DMS 273 treated with DMSO at 0.1 percent for 48 hours (cell line): ENCODE measurements around the gene WDR83.
"Not testable (repeated sequence)": the region's sequence is repeated elsewhere in the genome, so short reads cannot be mapped to it uniquely, and the experiment has no call there.

Source experiments
- DNase-seq: peaks from one replicate; lab custom pipeline; 2025; lab: John Stamatoyannopoulos, UW

The WDR83 gene

DNA sequence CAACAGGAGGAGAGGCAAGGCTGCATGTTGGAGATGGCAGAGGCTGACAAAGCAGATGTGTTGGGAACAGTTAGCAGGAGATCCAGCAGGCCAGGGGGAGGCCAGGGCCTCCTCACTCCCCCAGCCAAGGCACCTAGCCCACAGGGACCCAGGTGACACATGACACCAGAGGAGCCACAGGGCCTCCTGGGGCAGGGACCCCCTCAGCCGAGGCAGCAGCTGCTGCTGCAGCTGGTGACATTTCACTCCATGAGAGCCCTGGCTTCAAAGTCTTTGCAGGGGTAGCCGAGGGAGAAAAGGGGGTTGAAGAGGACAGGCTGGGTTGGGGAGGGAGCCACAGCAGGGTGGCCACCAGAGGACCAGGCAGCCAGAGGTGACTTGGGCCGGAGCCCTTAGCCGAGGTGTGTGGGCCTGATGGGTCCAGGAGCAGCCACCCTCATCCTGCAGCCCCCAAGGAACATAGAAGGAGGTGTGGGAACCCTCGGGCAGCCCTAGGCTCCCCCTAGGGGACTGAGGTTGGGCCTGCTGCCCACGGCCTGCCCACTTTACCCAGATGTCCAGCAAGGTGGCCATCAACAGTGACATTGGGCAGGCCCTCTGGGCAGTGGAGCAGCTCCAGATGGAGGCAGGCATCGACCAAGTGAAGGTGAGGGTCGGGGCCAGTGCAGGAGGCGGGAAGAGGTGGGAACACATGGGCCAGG, 21.0 kb downstream of the WDR83 start, which contains the start of gene GNG14:
Gene GNG14 (plus strand): TSS at position 503 of the 701 bp plus-strand sequence. CDS start 51 bp downstream, at position 554.
- DNase-seq, result no peak

DNA sequence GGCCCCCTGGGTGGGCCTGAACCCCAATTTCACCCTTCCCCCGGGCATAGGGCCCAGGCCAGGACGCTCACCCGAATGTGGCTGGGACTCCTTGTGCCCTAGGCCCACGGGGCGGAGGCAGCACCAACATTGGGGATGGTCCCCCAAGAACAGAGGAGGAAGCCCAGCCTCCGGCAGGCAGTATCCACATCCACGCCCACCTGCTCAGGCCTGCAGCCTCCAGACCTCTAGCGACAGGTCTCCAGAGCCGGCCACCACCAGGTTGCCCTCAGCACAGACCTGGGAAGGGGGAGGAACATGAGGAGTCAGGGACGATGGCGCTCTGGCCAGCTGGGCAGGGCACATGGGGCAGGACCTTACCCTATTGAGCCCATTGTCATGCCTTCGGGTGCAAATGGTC, 22.4 kb downstream of the WDR83 start:
- no peak for DNase-seq

DNA sequence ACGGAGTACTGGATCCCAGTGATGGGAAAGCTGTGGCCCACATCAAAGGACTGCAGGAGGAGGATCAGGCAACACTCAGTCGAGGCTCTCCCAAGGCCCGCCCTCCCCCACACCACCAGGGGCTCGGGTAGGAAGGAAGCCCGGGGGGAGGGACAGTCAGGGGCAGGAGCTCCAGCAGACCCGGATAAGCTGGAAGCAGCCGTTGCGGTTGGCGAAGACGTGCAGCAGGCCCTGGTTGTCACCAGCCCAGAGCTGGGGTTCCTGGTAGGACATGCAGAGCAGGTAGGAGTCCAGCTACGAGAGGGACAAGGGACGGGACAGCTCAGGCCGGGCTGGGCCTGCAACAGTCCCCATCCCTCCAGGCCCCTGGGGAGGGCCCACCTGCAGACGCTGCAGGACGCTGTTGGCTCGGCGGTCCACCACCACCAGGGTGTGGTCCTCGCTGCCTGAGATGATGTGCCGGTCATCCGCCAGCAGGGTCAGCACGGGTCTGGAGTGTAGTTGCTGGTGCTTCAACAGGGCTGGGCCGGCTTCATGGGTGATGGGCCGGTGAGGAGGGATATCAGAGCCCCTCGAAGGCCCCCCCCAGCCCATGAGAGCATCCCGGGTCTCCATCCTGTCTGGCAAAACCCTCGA, 23.1 kb downstream of the WDR83 start:
- no peak for DNase-seq

DNA sequence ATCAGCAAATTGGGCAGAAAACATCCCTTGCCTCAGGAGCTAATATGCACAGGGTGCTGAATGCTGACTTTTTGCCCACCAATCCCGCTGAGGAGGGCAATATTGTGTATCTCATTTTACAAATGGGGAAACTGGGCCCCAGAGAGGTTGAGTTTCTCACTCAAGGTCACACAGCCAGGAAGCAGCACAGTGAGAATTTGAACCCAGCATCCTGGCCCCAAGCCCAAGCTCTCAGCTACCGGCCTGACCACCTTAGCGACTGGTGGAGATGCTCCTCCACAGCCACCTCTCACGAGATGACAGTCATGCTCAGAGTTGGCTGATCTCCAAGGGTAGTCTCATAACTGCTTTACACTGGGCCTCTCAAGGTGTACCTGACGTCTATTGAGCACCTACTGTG, 26.4 kb downstream of the WDR83 start:
- no peak for DNase-seq

DNA sequence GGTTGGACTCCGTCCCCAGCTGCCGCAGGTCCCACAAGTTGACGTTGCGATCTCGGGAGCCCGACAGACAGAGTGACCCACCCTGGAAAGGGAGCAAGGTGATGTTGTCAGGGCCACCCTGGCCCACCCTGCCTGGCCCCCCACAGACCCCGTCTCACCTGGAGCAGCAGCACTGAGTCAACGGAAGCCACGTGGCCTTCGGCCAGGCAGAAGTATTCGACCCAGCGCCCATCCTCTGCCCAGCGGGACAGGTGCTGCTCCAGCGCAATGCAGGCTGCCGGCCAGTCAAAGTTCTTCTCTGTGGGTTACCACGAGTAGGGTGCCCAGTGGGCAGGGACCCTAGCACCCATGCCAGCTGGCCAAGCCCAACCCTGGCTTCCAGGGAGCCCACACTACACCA, 28.0 kb downstream of the WDR83 start:
- DNase-seq, result no peak

DNA sequence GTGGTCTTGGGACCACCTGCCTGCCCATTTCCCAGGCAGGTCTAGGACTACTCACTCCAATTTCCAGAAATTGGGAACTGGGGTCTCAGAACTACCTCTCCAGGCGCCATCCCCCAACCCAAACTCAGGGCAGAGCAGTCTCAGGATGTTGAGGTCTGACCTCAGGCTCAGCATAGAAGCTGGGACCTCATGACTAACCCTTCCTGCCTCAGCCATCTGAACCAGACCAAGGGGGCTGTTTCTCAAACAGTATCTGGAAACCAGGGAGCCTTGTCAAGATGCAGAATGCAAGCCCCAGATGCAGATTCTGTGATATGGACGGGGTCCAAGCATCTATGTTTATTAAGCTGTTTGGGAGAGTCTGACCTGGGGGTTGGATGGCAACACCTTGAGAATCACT, 28.5 kb downstream of the WDR83 start:
- DNase-seq, result no peak

DNA sequence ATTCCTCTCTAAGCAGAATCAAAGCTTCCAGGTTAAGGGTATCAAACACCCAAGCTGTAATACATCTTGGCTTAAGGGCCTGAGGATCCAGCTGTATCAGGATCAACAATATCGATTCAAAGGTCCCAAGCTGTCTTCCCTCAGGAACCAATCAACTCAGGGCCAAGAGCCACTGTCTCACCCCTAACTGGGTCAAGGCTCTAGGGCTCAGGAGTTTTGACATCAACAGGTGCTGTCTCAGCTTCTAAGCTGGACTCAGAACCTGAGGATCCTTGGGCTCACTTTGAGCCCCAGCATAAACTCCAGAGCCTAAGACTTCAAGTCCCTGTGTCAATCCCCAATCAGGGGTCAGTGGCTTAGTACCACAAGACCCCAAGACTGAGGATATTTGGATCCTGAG, 28.9 kb downstream of the WDR83 start:
- DNase-seq, result no peak

DNA sequence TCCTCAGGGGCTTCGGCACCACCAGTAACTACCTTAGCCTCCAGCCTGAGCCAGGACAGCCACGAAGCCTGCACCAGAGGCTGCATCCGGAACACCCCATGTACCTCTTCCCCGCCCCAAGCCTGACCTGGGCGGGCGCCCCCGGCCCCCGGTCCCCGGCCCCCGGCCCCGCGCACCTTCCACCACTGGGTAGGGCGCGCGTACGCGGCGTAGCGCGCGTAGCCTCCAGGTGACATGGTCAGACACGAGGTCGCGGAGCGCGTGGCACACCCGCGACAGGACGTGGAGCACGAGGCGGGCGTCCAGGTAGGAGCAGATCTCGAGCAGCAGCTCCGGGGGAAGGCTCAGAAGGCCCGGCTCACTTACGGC, 29.4 kb downstream of the WDR83 start:
- DNase-seq, result no peak

DNA sequence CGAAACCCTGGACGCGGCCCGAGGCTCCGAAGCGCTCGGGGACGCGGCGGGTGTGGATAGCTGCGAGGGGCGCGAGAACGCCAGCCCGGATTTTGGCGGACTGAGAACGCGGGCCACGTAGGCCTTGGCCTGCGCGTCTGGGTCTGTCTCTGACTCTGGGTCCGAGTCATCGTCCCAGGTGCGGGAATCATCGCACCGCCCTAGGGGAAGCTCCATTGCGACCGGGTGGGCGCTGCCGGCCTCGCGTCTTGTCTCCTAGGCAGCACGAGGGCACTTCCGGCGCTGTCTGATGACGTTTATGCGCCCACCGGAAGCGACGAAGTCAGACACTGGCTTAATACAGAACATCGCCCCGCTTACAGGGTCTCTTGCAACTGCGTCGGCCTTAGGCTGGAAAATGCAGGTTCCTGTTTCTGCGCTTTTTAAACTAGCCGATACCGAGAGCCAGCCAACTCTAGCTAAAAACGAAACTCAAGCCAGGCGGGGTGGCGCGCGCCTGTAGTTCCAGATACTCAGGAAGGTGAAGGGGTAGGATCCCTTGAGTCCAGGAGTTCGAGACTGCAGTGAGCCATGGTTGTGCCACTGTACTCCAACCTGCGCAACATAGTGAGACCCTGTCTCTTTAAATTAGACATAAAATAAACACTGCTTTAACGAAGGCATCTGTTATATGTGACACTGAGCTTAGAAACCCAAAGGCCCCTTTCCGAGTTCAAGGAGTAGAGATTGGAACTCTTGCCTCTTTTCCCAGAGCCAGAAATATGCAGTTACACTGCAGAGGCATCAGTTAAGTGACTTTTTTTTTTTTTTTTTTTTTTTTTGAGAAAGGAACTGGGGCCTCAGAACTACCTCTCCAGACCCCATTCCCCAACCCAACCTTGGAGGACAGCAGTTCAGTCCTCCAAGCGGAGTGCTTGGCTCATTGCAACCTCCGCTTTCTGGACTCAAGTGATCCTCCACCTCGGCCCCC, 30.0 kb downstream of the WDR83 start, which contains the start of gene FBXW9:
Gene FBXW9 (minus strand): TSS at position 266 of the 970 bp plus-strand sequence. CDS start 50 bp downstream, at position 216.
- DNase-seq, result peak; percentile 86

DNA sequence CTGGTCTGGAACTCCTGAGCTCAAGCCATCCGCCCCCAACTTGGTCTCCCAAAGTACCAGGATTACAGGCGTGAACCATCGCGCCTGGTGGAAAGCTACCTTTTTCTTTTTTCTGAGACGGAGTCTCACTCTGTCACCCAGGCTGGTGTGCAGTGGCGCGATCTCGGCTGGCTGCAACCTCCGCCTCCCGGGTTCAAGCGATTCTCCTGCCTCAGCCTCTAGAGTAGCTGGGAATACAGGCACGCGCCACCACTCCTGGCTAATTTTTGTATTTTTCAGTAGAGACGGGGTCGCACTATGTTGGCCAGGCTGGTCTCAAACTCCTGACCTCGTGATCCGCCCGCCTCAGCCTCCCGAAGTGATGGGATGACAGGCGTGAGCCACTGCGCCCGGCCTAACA, 30.8 kb downstream of the WDR83 start:
- DNase-seq, result not testable (repeated sequence)

DNA sequence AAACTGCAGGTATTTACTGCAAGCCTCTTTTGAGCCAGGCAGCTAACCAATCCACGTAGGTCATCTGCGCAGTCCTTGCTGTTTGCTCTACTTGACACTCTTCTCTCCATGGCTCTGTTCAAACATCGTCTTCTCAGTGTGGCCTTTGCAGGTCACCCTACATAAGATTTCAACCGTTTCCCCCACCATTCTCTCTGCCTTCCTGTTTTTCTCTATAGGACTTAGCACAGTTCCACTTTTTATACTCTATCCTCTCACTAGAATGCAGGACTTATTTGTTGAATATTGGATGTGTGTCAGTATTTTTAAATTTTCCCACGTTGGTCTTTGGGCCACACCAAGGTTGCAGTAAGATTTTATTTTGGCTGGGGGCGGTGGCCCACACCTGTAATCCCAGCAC, 31.5 kb downstream of the WDR83 start:
- DNase-seq, result no peak

DNA sequence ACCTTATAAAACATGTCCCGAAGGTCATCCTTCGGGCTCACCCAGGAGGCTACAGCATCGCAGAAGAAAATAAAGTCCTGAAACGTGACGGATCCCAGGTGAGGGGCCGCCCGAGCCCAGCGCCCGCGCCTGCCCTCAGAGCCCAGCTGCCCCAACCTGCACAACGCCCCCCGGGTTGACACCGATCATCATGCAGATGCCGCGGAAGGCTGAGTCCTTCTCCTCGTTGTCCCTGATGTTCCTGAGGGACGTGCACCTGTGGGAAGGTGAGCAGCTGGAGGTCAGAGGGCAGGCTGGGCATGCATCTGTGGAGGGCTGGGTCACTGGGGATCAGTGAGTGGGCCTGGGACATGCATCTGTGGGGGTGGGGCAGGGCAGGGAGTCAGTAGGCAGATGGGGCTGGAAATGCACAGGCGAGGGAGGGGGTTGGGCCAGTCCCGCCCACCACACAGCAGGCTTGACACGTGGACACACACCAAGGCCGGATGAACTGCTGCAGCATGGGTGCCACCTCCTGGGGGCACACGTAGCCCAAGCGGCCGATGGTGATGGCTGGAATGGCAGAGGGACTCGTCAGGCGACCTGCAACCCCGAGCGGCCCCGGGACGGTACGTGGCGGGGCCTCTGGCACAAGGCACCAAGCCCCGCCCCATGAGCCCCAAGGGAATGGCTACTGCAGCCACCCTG, 35.1 kb downstream of the WDR83 start:
- no peak for DNase-seq

DNA sequence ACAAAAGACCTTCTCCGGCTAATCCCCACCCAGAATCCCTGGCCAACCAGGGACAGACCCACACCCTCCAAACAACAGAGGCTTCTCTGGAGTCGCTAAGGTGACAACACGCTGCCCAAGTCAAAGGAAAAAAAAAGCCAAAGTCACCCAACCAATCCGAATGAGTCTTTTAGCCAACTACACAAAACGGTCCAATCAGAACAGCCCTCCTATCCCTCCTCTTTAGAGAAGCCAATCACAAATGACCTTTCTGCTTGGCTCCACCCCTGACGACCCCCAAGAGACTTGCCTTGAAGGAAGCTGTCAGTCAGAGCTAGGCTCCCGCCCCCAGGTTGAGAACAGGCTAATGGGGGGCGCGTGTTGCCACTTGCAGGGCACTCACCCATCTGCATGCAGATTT, 36.4 kb downstream of the WDR83 start:
- peak; percentile 64 for DNase-seq

DNA sequence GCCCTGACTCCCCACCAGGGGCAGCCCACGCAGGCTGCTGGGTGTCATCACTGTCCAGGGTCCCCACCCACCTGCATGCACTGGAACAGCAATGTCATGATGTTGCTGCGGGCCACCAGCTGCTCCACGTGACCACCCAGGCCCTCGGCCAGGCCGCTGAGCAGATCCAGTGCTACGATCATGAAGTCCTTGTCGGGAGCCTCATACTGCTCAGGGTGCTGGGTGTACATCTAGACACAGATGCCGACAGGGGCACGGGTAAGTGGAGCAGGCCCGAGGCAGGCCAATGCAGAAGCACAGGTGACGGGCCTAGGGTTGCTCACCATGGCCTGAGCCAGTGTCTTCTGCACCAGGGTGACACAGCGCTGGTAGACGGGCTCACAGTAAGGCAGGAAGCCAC, 38.6 kb downstream of the WDR83 start:
- DNase-seq, result no peak

DNA sequence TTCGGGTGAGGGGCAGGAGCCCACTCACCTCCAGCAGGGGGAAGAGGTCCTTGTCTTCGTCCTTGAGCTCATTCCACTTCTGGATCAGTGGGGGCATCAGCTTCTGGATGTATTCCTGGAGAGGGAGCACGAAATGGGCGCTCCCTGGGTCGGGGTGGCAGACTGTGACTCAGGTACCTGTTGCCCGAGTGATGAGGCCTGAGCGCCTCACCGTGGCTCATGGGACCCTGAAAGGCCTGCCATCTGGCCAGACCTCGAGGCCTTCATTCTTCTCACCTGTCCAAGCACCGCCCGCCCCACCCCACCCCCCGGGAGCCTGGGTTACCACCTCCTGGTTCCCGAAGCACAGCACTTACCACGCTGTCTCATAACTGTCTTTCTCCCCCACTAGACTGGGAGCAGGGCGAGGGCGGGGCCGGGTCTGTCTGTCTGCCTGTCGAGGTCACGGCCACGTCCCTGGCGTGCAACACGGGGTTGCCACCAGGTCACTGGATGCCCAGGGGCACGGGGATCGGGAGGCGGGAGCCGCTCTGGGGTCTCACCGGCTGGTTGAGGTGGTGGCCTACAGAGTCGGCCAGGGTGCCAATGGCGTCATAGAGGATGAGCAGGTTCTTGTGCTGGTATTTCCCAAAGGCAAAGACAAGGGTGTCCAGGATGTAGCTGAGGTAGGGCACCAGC, 39.2 kb downstream of the WDR83 start:
- no peak for DNase-seq

DNA sequence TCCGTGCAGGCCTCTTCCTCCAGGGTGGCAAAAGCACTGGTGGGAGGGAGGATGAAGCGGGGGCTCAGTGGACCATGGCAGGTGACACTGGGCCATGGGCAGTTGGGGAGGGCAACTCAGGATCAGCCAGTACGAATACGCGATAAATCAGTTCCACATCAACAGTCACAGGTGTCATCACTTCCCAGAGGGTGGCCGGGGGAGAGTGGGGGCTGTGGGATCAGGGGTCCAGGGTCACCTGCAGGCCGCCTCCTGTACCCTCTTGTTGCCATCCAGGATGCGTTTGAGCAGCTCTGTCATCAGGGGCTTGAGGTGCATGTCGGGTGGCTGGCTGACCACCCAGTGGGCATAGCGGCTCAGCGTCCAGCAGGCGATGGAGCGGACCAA, 39.7 kb downstream of the WDR83 start:
- DNase-seq, result no peak

DNA sequence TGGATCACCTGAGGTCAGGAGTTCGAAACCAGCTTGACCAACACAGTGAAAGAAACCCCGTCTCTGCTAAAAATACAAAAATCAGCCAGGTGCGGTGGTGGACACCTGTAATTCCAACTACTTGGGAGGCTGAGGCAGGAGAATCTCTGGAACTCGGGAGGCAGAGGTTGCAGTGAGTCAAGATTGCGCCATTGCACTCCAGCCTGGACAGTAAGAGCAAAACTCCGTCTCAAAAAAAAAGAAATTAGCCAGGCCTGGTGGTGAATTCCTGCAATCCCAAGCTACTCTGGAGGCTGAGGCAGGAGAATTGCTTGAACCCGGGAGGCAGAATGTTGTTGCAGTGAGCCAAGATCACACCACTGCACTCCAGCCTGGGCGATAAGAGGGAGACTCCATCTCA, 42.0 kb downstream of the WDR83 start:
- DNase-seq, result no peak

DNA sequence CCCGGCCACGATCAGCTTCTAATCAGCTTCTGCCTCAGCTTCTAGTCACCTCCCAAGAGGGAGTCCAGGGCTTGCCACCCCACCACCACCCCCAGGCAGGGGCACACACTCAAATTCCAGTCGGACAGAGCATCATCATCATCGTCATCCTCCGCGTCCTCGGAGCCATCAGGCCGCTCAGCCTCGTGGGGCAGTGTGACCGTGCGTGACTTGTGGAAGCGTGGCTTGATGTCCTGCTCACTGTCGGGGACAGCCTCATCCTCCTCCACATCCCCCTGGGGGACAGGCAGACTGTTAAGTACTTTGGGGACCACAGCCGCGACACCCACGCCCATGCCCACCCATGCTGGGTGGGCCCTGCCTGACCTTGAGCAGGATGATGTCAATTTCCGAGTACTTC, 44.6 kb downstream of the WDR83 start:
- no peak for DNase-seq

DNA sequence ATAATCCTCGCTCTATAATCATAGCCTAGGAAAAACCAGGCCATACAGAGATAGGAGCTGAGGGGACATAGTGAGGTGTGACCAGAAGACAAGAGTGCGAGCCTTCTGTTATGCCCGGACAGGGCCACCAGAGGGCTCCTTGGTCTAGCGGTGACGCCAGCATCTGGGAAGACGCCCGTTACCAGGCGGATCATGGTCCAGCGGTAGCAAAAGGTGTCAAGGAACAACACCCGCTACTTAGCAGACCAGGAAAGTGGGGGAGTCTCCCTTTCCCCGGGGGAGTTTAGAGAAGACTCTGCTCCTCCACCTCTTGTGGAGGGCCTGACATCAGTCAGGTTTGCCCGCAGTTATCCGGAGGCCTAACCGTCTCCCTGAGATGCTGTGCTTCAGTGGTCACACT, 45.5 kb downstream of the WDR83 start:
- not testable (repeated sequence) for DNase-seq

DNA sequence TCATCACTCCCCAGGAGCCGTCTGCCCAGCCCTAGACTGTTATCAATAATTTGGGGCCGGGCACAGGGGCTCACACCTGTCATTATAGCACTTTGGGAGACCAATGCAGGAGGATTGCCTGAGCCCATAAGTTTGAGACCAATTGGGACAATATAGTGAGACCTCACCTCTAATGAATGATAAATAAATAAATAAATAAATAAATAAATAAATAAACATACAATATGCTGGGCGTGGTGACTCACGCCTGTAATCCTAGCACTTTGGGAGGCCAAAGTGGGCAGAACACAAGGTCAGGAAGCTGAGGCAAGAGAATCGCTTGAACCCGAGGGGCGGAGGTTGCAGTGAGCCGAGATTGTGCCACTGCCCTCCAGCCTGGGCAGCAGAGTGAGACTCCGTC, 46.7 kb downstream of the WDR83 start:
- not testable (repeated sequence) for DNase-seq

DNA sequence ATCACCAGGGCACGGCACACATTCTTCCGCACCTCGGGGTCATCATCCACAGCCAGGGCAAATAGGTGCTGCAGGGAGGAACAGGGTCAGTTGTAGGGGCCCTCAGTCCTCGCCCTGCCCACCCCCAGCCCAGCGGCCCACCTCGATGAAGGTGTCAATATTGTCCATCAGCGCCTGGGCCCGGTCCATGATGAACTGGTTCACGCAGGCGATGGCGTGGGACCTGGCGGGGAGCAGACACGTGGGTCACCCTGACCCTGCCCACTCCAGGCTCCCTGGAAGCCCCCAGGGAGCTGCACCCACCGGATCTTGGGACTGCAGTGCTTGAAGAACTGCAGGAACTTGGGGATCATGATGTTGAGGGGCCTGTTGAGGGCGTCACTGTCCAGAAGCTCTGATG, 48.5 kb downstream of the WDR83 start:
- DNase-seq, result no peak

DNA sequence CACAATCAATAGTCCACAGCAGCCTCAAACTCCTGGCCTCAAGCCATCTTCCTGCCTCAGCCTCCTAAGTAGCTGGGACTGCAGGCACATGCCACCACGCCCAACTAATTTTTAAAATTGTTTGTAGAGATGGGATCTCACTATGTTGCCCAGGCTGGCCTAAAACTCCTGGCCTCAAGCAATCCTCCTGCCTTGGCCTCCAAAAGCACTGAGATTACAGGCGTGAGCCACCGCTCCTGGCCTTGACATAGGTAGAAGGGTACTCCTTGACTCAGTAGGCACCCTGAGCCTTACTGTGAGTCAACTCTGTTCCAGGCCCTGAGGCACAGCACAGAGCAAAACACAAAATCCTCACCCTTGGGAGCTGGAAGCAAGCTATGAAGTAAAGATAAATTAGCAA, 49.3 kb downstream of the WDR83 start:
- DNase-seq, result no peak
